DMS114 treated with DMSO at 0.1 percent for 48 hours (cell line): ENCODE results near the gene CROCC2.

Experiments used
- DNase-seq: peaks from one replicate; lab custom pipeline; 2025; ENCODE audit not compliant: unreplicated experiment; lab: John Stamatoyannopoulos, UW

CROCC2 gene

GRCh38 chr2:240997141-240997855 lies 91.2 kb downstream of the CROCC2 start:
- no peak for DNase-seq

- peak; percentile 57 for DNase-seq
Observed at GRCh38 chr2:240997856-240998705, 91.9 kb downstream of the CROCC2 start, which contains the start of gene SNED1. SNED1 (plus strand) TSS chr2:240998618; CDS start chr2:240998838, 220 bp downstream.

- no peak for DNase-seq
Observed at GRCh38 chr2:240998706-240998994, 92.5 kb downstream of the CROCC2 start.

- DNase-seq = no peak
Observed at GRCh38 chr2:240998995-240999791, 93.1 kb downstream of the CROCC2 start.

- no peak for DNase-seq
Observed at GRCh38 chr2:240999873-241000541, 93.9 kb downstream of the CROCC2 start.

- DNase-seq = no peak
Observed at GRCh38 chr2:241000831-241001321, 94.7 kb downstream of the CROCC2 start.

GRCh38 chr2:241001413-241002274 lies 95.5 kb downstream of the CROCC2 start:
- no peak for DNase-seq

- no peak for DNase-seq
Observed at GRCh38 chr2:241002275-241003046, 96.3 kb downstream of the CROCC2 start.

GRCh38 chr2:241003047-241003360 lies 96.9 kb downstream of the CROCC2 start:
- DNase-seq = no peak

GRCh38 chr2:241003369-241003768 lies 97.2 kb downstream of the CROCC2 start:
- no peak for DNase-seq

- DNase-seq = no peak
Observed at GRCh38 chr2:241003830-241004564, 97.9 kb downstream of the CROCC2 start.

GRCh38 chr2:241005569-241005968 lies 99.4 kb downstream of the CROCC2 start:
- no peak for DNase-seq

- no peak for DNase-seq
Observed at GRCh38 chr2:241006412-241006811, 100.3 kb downstream of the CROCC2 start.

- no peak for DNase-seq
Observed at GRCh38 chr2:241007111-241007510, 101.0 kb downstream of the CROCC2 start.

- no peak for DNase-seq
Observed at GRCh38 chr2:241007880-241008710, 102.0 kb downstream of the CROCC2 start.

GRCh38 chr2:241008711-241009121 lies 102.6 kb downstream of the CROCC2 start:
- DNase-seq = no peak

- no peak for DNase-seq
Observed at GRCh38 chr2:241009191-241009590, 103.1 kb downstream of the CROCC2 start.
